Neural progenitor cell (in vitro differentiated cells): ENCODE measurements around the gene GNA14. TPM values are rescaled to one million over a fixed set of nuclear protein-coding genes. Genes with fewer than 3 reads are reported as not detected.

Experiments used
- DNase-seq: peaks from one replicate; pipeline ENCODE4 v3.0.0-alpha.2; 2016; ENCODE audit warnings: low spot score
- H2AFZ ChIP-seq: fragments of 200-600 bp; sonication (generic); replicated peaks from 2 replicates; pipeline ENCODE4 v1.6.1; 2016; ENCODE audit warnings: antibody characterized with exemption
- H3F3A ChIP-seq: fragments of 200-600 bp; sonication (generic); 2 replicates; pipeline ENCODE4 v1.6.1; 2016; ENCODE audit warnings: antibody characterized with exemption, low read depth
- H3K27ac ChIP-seq: fragments of 200-600 bp; sonication (generic); 2 replicates; pipeline ENCODE4 v1.5.1; 2016; ENCODE audit warnings: mild to moderate bottlenecking
- H3K27me3 ChIP-seq: fragments of 200-600 bp; sonication (generic); 2 replicates; pipeline ENCODE4 v1.6.1; 2016; ENCODE audit warnings: mild to moderate bottlenecking, moderate library complexity
- H3K36me3 ChIP-seq: fragments of 200-600 bp; sonication (generic); 2 replicates; pipeline ENCODE4 v1.5.1; 2016
- H3K4me1 ChIP-seq: fragments of 200-600 bp; sonication (generic); 2 replicates; pipeline ENCODE4 v1.6.1; 2016; ENCODE audit warnings: mixed run types
- H3K4me2 ChIP-seq: fragments of 200-600 bp; sonication (generic); 2 replicates; pipeline ENCODE4 v1.6.1; 2016
- H3K4me3 ChIP-seq: fragments of 200-600 bp; sonication (generic); 2 replicates; pipeline ENCODE4 v1.5.1; 2016
- H3K79me2 ChIP-seq: fragments of 200-600 bp; sonication (generic); 2 replicates; pipeline ENCODE4 v1.6.1; 2016; ENCODE audit warnings: low read depth
- H3K9ac ChIP-seq: fragments of 200-600 bp; sonication (generic); 2 replicates; pipeline ENCODE4 v1.6.1; 2016
- H3K9me3 ChIP-seq: fragments of 200-600 bp; sonication (generic); 2 replicates; pipeline ENCODE4 v1.5.1; 2016; ENCODE audit warnings: low read depth
- H4K20me1 ChIP-seq: fragments of 200-600 bp; sonication (generic); 2 replicates; pipeline ENCODE4 v1.6.1; 2016; ENCODE audit warnings: low read depth
- H3K27ac Mint-ChIP-seq: 3 replicates; pipeline ENCODE4 v1.8.0; 2021; ENCODE audit warnings: mixed read lengths
- H3K27me3 Mint-ChIP-seq: 2 replicates; pipeline ENCODE4 v1.8.0; 2022; ENCODE audit warnings: low read depth, mild to moderate bottlenecking, inconsistent platforms, moderate library complexity, mixed read lengths; ENCODE audit not compliant: insufficient read depth
- H3K36me3 Mint-ChIP-seq: 3 replicates; pipeline ENCODE4 v1.8.0; 2021; ENCODE audit warnings: mixed read lengths
- H3K4me1 Mint-ChIP-seq: 3 replicates; pipeline ENCODE4 v1.8.0; 2021; ENCODE audit warnings: mixed read lengths
- H3K4me3 Mint-ChIP-seq: 3 replicates; pipeline ENCODE4 v1.8.0; 2021; ENCODE audit warnings: mild to moderate bottlenecking, moderate library complexity, mixed read lengths
- H3K9me3 Mint-ChIP-seq: 3 replicates; pipeline ENCODE4 v1.8.0; 2020; ENCODE audit warnings: mixed read lengths
- EZH2 ChIP-seq: fragments of 200-600 bp; sonication (generic); IDR thresholded peaks from 2 replicates; pipeline ENCODE4 v1.6.1; 2017; ENCODE audit warnings: antibody characterized with exemption, mild to moderate bottlenecking, moderate library complexity
- EZH2phosphoT487 ChIP-seq: fragments of 200-600 bp; sonication (generic); IDR thresholded peaks from 2 replicates; pipeline ENCODE4 v1.6.1; 2017; ENCODE audit warnings: antibody characterized with exemption
- total RNA-seq: library from RNA; depleted of rRNA; stranded (reverse); fragments of >200 nt; gene quantifications from 2 replicates; pipeline ENCODE4 v1.2.3, GENCODE V29; 2015; ENCODE audit warnings: low replicate concordance
- TF ChIP-seq, protein P1 (sequence below): fragments of 200-600 bp; sonication (generic); IDR thresholded peaks from 2 replicates; pipeline ENCODE4 v1.5.1; 2017; ENCODE audit warnings: antibody characterized with exemption, mild to moderate bottlenecking

The GNA14 gene
- total RNA-seq, 1 donor from 2014 or later = not detected

DNA sequence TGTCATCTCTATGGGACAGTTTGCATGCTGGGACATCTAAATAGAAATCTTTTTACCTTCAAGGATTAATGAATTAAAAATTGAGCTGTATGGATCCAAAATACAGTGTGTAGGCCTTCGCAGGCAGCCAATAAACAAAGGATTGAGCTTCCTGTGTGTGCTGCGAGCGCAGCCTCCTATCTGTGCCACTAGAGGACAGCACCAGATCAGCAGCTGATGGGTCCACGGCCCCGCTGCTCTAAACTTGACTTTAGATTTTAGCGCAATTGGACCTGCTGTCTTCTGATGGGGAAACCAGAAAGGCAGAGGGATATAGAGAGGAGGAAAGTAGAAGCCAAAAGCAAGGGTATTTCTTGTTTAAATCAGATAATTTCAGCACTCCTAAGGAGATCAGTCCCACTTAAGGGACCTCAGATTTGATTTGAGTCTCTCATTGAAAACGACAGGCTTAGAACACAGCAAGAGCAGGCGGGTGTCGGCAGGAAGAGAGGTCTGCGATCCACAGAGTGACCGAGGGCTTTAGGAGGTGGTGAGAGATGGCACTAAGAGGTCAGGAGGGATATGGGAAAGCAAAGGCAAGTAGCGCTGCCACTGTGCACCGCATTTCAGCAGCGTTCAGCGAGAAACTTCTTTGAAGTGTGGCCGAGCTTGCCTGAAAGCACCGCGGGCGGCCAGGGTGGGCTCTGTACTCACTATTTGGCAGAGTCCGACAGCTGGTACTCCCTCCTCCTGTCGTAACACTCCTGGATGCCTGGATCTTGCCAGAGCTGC lies 214.3 kb downstream of the GNA14 start:
- H3K27ac Mint-ChIP-seq = peak overlapping the region; percentile 43
- H2AFZ ChIP-seq = peak overlapping the region; percentile 81

DNA sequence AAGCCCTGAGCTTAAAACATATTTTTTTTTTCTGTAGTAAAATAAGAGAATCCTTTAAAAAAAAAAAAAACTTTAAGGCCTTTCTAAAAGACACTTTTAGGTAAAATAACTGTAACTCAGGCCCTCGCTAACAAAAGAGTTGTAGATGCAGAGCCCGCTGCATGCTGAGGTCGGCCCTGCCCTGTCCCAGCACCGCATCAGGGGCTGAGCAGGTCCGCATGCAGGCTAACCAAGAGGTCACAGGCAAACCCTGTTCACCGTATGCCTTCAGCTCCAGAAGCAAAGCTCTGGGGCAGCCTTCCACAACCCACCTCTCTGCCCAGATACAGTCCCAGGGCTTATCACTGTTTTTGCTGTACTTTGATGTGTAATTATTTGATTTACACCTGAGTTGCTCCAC lies 216.1 kb downstream of the GNA14 start:
- TF ChIP-seq, protein P1, sequence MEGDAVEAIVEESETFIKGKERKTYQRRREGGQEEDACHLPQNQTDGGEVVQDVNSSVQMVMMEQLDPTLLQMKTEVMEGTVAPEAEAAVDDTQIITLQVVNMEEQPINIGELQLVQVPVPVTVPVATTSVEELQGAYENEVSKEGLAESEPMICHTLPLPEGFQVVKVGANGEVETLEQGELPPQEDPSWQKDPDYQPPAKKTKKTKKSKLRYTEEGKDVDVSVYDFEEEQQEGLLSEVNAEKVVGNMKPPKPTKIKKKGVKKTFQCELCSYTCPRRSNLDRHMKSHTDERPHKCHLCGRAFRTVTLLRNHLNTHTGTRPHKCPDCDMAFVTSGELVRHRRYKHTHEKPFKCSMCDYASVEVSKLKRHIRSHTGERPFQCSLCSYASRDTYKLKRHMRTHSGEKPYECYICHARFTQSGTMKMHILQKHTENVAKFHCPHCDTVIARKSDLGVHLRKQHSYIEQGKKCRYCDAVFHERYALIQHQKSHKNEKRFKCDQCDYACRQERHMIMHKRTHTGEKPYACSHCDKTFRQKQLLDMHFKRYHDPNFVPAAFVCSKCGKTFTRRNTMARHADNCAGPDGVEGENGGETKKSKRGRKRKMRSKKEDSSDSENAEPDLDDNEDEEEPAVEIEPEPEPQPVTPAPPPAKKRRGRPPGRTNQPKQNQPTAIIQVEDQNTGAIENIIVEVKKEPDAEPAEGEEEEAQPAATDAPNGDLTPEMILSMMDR = no peak
- TF ChIP-seq EZH2phosphoT487 (no peak), EZH2 (no peak)
- no peak overlapping the region for H3K27ac Mint-ChIP-seq
- H3K4me3 Mint-ChIP-seq = no peak overlapping the region

More for the DNA sequence above, 214.3 kb downstream of the GNA14 start:
- no peaks in the 10 kb centered on the region for H3K27me3 Mint-ChIP-seq
- H3K27me3 ChIP-seq = no peaks in the 10 kb centered on the region
- no peaks in the 10 kb centered on the region for H4K20me1 ChIP-seq
- no peaks in the 10 kb centered on the region for H3K79me2 ChIP-seq
- no peak overlapping the region for H3K4me2 ChIP-seq
- no peaks in the 10 kb centered on the region for H3K4me1 ChIP-seq
- DNase-seq = peak; percentile 78
- H3K27ac ChIP-seq = no peak overlapping the region
- H3K4me1 Mint-ChIP-seq = peaks cover 16% of the 10 kb centered on the region
- H3F3A ChIP-seq = no peaks in the 10 kb centered on the region
- H3K9me3 Mint-ChIP-seq = no peaks in the 10 kb centered on the region
- H3K4me3 Mint-ChIP-seq = no peak overlapping the region
- no peaks in the 10 kb centered on the region for H3K36me3 Mint-ChIP-seq
- no peaks in the 10 kb centered on the region for H3K36me3 ChIP-seq
- TF ChIP-seq EZH2phosphoT487 = no peak
- TF ChIP-seq, protein P1 = peak; percentile 96
- no peaks in the 10 kb centered on the region for H3K9me3 ChIP-seq
- H3K9ac ChIP-seq = no peak overlapping the region
- no peak overlapping the region for H3K4me3 ChIP-seq

DNA sequence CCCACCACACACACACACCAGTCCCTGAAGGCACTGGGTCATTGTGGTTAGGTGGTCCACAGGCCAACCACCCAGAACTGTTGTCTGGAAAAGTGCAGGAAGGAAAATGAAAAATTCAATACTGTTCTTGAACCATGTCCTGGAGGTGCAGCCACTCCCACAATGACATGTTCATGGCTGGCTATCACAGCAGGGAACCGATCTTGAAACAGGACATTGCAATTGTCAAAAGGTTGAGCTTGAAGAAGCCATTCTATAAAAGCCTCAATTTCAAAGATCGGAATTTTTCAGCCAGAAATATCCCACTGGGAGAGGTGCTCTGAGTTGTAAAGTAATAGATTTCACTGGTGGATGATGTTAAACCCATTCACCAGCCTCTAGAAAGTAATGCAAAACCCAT lies 218.2 kb downstream of the GNA14 start:
- no peaks in the 10 kb centered on the region for H3K36me3 Mint-ChIP-seq
- DNase-seq = no peak
- H3K4me1 ChIP-seq = peaks cover 5% of the 10 kb centered on the region
- no peak overlapping the region for H3K27ac Mint-ChIP-seq
- no peaks in the 10 kb centered on the region for H3K27me3 Mint-ChIP-seq
- H3K4me3 ChIP-seq = no peak overlapping the region
- no peaks in the 10 kb centered on the region for H3K9me3 ChIP-seq
- H3F3A ChIP-seq = no peaks in the 10 kb centered on the region
- no peaks in the 10 kb centered on the region for H4K20me1 ChIP-seq
- no peak for TF ChIP-seq EZH2
- TF ChIP-seq, protein P1 = no peak
- no peak for TF ChIP-seq EZH2phosphoT487
- no peaks in the 10 kb centered on the region for H3K36me3 ChIP-seq
- H2AFZ ChIP-seq = no peak overlapping the region
- no peak overlapping the region for H3K4me3 Mint-ChIP-seq
- H3K27me3 ChIP-seq = no peaks in the 10 kb centered on the region
- H3K27ac ChIP-seq = no peak overlapping the region
- peaks cover 20% of the 10 kb centered on the region for H3K4me1 Mint-ChIP-seq
- H3K9ac ChIP-seq = no peak overlapping the region
- H3K4me2 ChIP-seq = no peak overlapping the region
- H3K79me2 ChIP-seq = no peaks in the 10 kb centered on the region
- no peaks in the 10 kb centered on the region for H3K9me3 Mint-ChIP-seq

More for the DNA sequence above, 216.1 kb downstream of the GNA14 start:
- H3K4me1 Mint-ChIP-seq = peaks cover 20% of the 10 kb centered on the region
- H3K4me2 ChIP-seq = no peak overlapping the region
- no peaks in the 10 kb centered on the region for H3F3A ChIP-seq
- no peaks in the 10 kb centered on the region for H4K20me1 ChIP-seq
- H3K36me3 Mint-ChIP-seq = no peaks in the 10 kb centered on the region
- peaks cover 4% of the 10 kb centered on the region for H3K4me1 ChIP-seq
- no peak overlapping the region for H2AFZ ChIP-seq
- H3K27me3 ChIP-seq = no peaks in the 10 kb centered on the region
- DNase-seq = no peak
- no peaks in the 10 kb centered on the region for H3K79me2 ChIP-seq
- no peaks in the 10 kb centered on the region for H3K9me3 ChIP-seq
- H3K27me3 Mint-ChIP-seq = no peaks in the 10 kb centered on the region
- H3K9ac ChIP-seq = no peak overlapping the region
- no peaks in the 10 kb centered on the region for H3K9me3 Mint-ChIP-seq
- no peak overlapping the region for H3K27ac ChIP-seq
- H3K4me3 ChIP-seq = no peak overlapping the region
- no peaks in the 10 kb centered on the region for H3K36me3 ChIP-seq
